ENCODE data around the gene PCBD1.

The PCBD1 gene

DNA sequence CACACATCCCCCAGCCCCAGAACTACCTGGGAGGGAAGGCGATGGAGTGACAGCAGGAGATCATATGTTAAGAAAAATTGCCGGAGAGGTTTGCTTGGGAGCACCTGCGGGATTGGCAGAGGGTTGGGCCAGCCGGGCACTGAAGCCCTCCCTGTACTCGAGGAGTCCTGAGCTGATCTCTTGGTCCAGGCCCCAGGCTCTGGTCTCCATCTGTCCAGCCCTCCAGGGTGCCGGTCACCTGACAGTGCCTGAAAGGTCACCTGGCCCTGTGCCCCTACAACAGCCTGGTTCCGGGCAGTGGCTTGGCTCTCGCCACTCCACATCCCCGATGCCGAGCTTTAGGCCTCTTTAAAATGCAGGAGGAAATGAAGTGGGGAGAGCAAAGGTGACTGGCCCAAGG is 47.3 kb upstream of the PCBD1 start:
- H3K9me2 ChIP-seq (replicated peaks; ENCODE audit: insufficient read depth, low read length) = no peaks in the 10 kb centered on the region
- no peak for DNase-seq
- no peak overlapping the region for H3K9ac ChIP-seq (ENCODE audit: low read length)
- no peak overlapping the region for H2AFZ ChIP-seq (ENCODE audit: low read length)
- H3K36me3 ChIP-seq (replicated peaks; ENCODE audit: insufficient read depth, low read length) = no peaks in the 10 kb centered on the region
- TF ChIP-seq EZH2phosphoT487 (IDR thresholded peaks at IDR 0.05; ENCODE audit: low read length) (no peak), CTCF (IDR thresholded peaks at IDR 0.05; ENCODE audit: low read length) (no peak), EZH2 (optimal IDR thresholded peaks at IDR 0.05; ENCODE audit: low read depth, low read length) (no peak)
- H3K79me2 ChIP-seq (ENCODE audit: low read length) = no peaks in the 10 kb centered on the region
- no peak overlapping the region for H3K27ac ChIP-seq (ENCODE audit: low read length)
- H3F3A ChIP-seq (ENCODE audit: insufficient read depth, low read length) = no peaks in the 10 kb centered on the region
- H3K4me3 ChIP-seq (ENCODE audit: low read length) = no peak overlapping the region
- H3K4me1 ChIP-seq (ENCODE audit: low read length) = no peaks in the 10 kb centered on the region
- no peak overlapping the region for H3K4me2 ChIP-seq (ENCODE audit: low read depth, low read length)
- H3K27me3 ChIP-seq (replicated peaks; ENCODE audit: insufficient read depth, low read length) = peaks cover 52% of the 10 kb centered on the region
- H4K20me1 ChIP-seq (ENCODE audit: insufficient read depth, low read length) = no peaks in the 10 kb centered on the region
- H3K9me3 ChIP-seq (replicated peaks; ENCODE audit: insufficient read depth, low read length) = no peaks in the 10 kb centered on the region

DNA sequence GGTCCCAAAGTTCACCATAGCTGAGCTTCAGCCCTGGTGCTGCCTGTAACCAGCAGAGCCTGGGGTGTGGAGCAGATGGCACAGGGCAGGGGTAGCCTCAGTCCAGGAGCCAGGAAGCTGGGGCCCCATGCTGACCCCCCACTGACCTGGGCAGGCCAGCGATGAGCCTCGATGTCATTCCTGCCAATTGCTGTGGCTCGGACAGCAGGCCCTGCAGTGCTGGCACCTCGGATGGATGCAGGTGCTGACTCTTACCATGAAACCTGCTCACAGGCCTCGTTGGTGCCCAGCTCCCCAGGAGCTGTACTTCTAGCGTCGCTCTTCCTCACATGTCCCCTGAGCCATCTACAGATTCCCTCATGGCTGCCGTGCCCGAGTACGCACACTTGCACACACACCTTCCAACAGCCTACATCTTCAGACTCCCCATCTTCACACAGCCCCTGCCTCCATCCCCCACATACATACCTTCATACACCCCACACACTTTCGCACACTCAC is 46.8 kb upstream of the PCBD1 start:
- H3K27ac ChIP-seq (ENCODE audit: low read length) = no peak overlapping the region
- no peak overlapping the region for H3K4me3 ChIP-seq (ENCODE audit: low read length)
- H3K36me3 ChIP-seq (replicated peaks; ENCODE audit: insufficient read depth, low read length) = no peaks in the 10 kb centered on the region
- H3K4me2 ChIP-seq (ENCODE audit: low read depth, low read length) = no peak overlapping the region
- no peak overlapping the region for H3K9ac ChIP-seq (ENCODE audit: low read length)
- no peak overlapping the region for H2AFZ ChIP-seq (ENCODE audit: low read length)
- TF ChIP-seq CTCF (IDR thresholded peaks at IDR 0.05; ENCODE audit: low read length) (no peak), EZH2 (optimal IDR thresholded peaks at IDR 0.05; ENCODE audit: low read depth, low read length) (no peak), EZH2phosphoT487 (IDR thresholded peaks at IDR 0.05; ENCODE audit: low read length) (no peak)
- peaks cover 55% of the 10 kb centered on the region for H3K27me3 ChIP-seq (replicated peaks; ENCODE audit: insufficient read depth, low read length)
- H3K9me2 ChIP-seq (replicated peaks; ENCODE audit: insufficient read depth, low read length) = no peaks in the 10 kb centered on the region
- H3F3A ChIP-seq (ENCODE audit: insufficient read depth, low read length) = no peaks in the 10 kb centered on the region
- no peaks in the 10 kb centered on the region for H4K20me1 ChIP-seq (ENCODE audit: insufficient read depth, low read length)
- H3K9me3 ChIP-seq (replicated peaks; ENCODE audit: insufficient read depth, low read length) = no peaks in the 10 kb centered on the region
- DNase-seq = no peak
- no peaks in the 10 kb centered on the region for H3K4me1 ChIP-seq (ENCODE audit: low read length)
- no peaks in the 10 kb centered on the region for H3K79me2 ChIP-seq (ENCODE audit: low read length)

DNA sequence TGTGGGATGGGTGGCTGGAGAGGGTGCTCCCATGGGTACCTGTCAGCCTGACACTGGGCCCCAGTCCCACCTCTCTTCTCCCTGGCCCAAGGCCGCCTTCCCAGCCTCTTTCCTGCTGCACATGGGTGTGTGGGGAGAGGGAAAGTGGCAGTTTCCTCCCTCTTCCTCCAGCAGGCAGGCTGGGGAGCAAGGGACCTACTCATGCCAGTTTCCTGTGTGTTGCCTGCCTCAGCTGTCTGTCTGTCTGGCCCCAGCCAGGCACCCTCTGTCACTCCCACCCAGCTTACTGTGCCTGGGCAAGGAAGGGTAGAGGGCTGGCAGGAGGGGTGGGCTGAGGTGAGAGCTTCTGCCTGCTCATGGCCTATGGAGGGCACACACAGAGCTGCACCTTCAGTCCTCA is 46.3 kb upstream of the PCBD1 start:
- no peak overlapping the region for H2AFZ ChIP-seq (ENCODE audit: low read length)
- H3K27ac ChIP-seq (ENCODE audit: low read length) = no peak overlapping the region
- no peak overlapping the region for H3K4me2 ChIP-seq (ENCODE audit: low read depth, low read length)
- no peaks in the 10 kb centered on the region for H3K79me2 ChIP-seq (ENCODE audit: low read length)
- H4K20me1 ChIP-seq (ENCODE audit: insufficient read depth, low read length) = no peaks in the 10 kb centered on the region
- H3K4me1 ChIP-seq (ENCODE audit: low read length) = no peaks in the 10 kb centered on the region
- no peak for TF ChIP-seq EZH2phosphoT487 (IDR thresholded peaks at IDR 0.05; ENCODE audit: low read length)
- TF ChIP-seq EZH2 (optimal IDR thresholded peaks at IDR 0.05; ENCODE audit: low read depth, low read length) = no peak
- no peak for TF ChIP-seq CTCF (IDR thresholded peaks at IDR 0.05; ENCODE audit: low read length)
- no peak overlapping the region for H3K4me3 ChIP-seq (ENCODE audit: low read length)
- H3K27me3 ChIP-seq (replicated peaks; ENCODE audit: insufficient read depth, low read length) = peaks cover 55% of the 10 kb centered on the region
- no peaks in the 10 kb centered on the region for H3F3A ChIP-seq (ENCODE audit: insufficient read depth, low read length)
- no peaks in the 10 kb centered on the region for H3K36me3 ChIP-seq (replicated peaks; ENCODE audit: insufficient read depth, low read length)
- H3K9ac ChIP-seq (ENCODE audit: low read length) = no peak overlapping the region
- DNase-seq = no peak
- no peaks in the 10 kb centered on the region for H3K9me3 ChIP-seq (replicated peaks; ENCODE audit: insufficient read depth, low read length)
- H3K9me2 ChIP-seq (replicated peaks; ENCODE audit: insufficient read depth, low read length) = no peaks in the 10 kb centered on the region

Measured in MM.1S (cell line).